NCI-H2227 (cell line): ENCODE results near the gene GKN2.

Source experiments
- DNase-seq: peaks from one replicate; lab custom pipeline; 2025; ENCODE audit not compliant: unreplicated experiment; lab: John Stamatoyannopoulos, UW

Gene GKN2

GRCh38 chr2:68925295-68925896 lies 27.3 kb downstream of the GKN2 start:
- DNase-seq = peak; percentile 70

GRCh38 chr2:68921646-68922045 lies 31.0 kb downstream of the GKN2 start:
- no peak for DNase-seq

- no peak for DNase-seq
Measured at GRCh38 chr2:68920481-68921170, 32.1 kb downstream of the GKN2 start.

- no peak for DNase-seq
Measured at GRCh38 chr2:68918497-68918896, 34.2 kb downstream of the GKN2 start.

GRCh38 chr2:68917034-68917718 lies 35.5 kb downstream of the GKN2 start:
- DNase-seq = no peak

GRCh38 chr2:68916226-68916625 lies 36.5 kb downstream of the GKN2 start:
- DNase-seq = no peak

- no peak for DNase-seq
Measured at GRCh38 chr2:68915393-68915792, 37.3 kb downstream of the GKN2 start.

GRCh38 chr2:68913359-68913758 lies 39.3 kb downstream of the GKN2 start:
- DNase-seq = no peak

- no peak for DNase-seq
Measured at GRCh38 chr2:68912732-68913131, 40.0 kb downstream of the GKN2 start.

- DNase-seq = no peak
Measured at GRCh38 chr2:68912111-68912510, 40.6 kb downstream of the GKN2 start.

GRCh38 chr2:68911709-68912108 lies 41.0 kb downstream of the GKN2 start:
- DNase-seq = no peak

GRCh38 chr2:68911246-68911645 lies 41.4 kb downstream of the GKN2 start:
- no peak for DNase-seq

GRCh38 chr2:68909793-68910674 lies 42.7 kb downstream of the GKN2 start:
- DNase-seq = peak; percentile 57

GRCh38 chr2:68908392-68908970 lies 44.2 kb downstream of the GKN2 start:
- peak; percentile 55 for DNase-seq

- no peak for DNase-seq
Measured at GRCh38 chr2:68907920-68908253, 44.8 kb downstream of the GKN2 start.

- no peak for DNase-seq
Measured at GRCh38 chr2:68907232-68907919, 45.3 kb downstream of the GKN2 start.

GRCh38 chr2:68906716-68907115 lies 46.0 kb downstream of the GKN2 start:
- no peak for DNase-seq

- no peak for DNase-seq
Measured at GRCh38 chr2:68905116-68905515, 47.6 kb downstream of the GKN2 start.

GRCh38 chr2:68901561-68901960 lies 51.1 kb downstream of the GKN2 start:
- DNase-seq = no peak

GRCh38 chr2:68901199-68901514 lies 51.5 kb downstream of the GKN2 start:
- DNase-seq = no peak
